Measurements from ENCODE around the gene NBEAL1. TPM values are rescaled to one million over a fixed set of nuclear protein-coding genes. Genes with fewer than 3 reads are reported as not detected.
A peak's percentile ranks its signal among the peaks of the same experiment; 100 is the strongest.

The NBEAL1 gene
- total RNA-seq, 1 experiment from 2014 or later, result 17.0 TPM

GRCh38 chr2:203122317-203122986, 107.8 kb downstream of the NBEAL1 start:
- ChIA-PET RAD21 (ENCODE audit: low non-redundant PET in 1 of 2, low total read pairs in 2 of 2, uncharacterized antibody in 2 of 2, unreplicated experiment in 2 of 2) (no interaction called here), CTCF (no interaction called here), POLR2A (no interaction called here)
- Histone ChIP-seq H3K4me3 (replicated peaks in 1 of 2; ENCODE audit: low read depth in 1 of 2, low read length in 2 of 2) (no peak overlapping the region), H3K36me3 (ENCODE audit: control insufficient read depth in 1 of 2, insufficient read depth in 2 of 2, low read length in 2 of 2) (no peaks in the 10 kb centered on the region), H3K9ac (ENCODE audit: low read length) (no peak overlapping the region), H3K79me2 (ENCODE audit: insufficient read depth, low read length) (no peaks in the 10 kb centered on the region), H3K27ac (ENCODE audit: low read depth, low read length) (no peak overlapping the region), H4K20me1 (ENCODE audit: insufficient read depth) (no peaks in the 10 kb centered on the region), H3K9me2 (ENCODE audit: insufficient read depth) (no peaks in the 10 kb centered on the region), H3K4me1 (ENCODE audit: control insufficient read depth in 1 of 2, insufficient read depth in 2 of 2, low read length in 2 of 2) (no peaks in the 10 kb centered on the region), H3K27me3 (ENCODE audit: insufficient read depth, low read length) (no peaks in the 10 kb centered on the region), H3K9me3 (ENCODE audit: control insufficient read depth in 1 of 2, insufficient read depth in 1 of 2, low read depth in 1 of 2, low read length in 2 of 2) (no peaks in the 10 kb centered on the region), H3K4me2 (ENCODE audit: low read length) (no peak overlapping the region), H2AFZ (ENCODE audit: low read depth, low read length, poor library complexity, severe bottlenecking) (no peak overlapping the region)
- ATAC-seq, result no peak
- BruUV-seq (replicated peaks), result no TSS peak
- intact Hi-C loops (cut with micrococcal nuclease), result loop anchor here (1.0 kb wide), 1 partner anchor 534 kb away; no protein-coding TSS in a partner anchor
- no peak for DNase-seq (ENCODE audit: low read depth, low spot score)
- TF ChIP-seq EZH2 (IDR thresholded peaks at IDR 0.05), result no peak
- peak; percentile 50 for TF ChIP-seq RAD21 (IDR thresholded peaks at IDR 0.05; ENCODE audit: low read depth)
- peak in 1 of 3 experiments; percentile 32; a peak in 2 of 6 replicates for TF ChIP-seq CTCF (IDR thresholded peaks at IDR 0.05 in 2 of 3, conservative IDR thresholded peaks at IDR 0.05 in 1 of 3; ENCODE audit: borderline replicate concordance in 1 of 3, insufficient read depth in 1 of 3, low read depth in 2 of 3, low read length in 2 of 3)

- no peak overlapping the region for H3K4me3 ChIP-seq (replicated peaks in 1 of 2; ENCODE audit: low read depth in 1 of 2, low read length in 2 of 2)
- no peaks in the 10 kb centered on the region for H3K4me1 ChIP-seq (ENCODE audit: control insufficient read depth in 1 of 2, insufficient read depth in 2 of 2, low read length in 2 of 2)
- H3K9me3 ChIP-seq (ENCODE audit: control insufficient read depth in 1 of 2, insufficient read depth in 1 of 2, low read depth in 1 of 2, low read length in 2 of 2), result no peaks in the 10 kb centered on the region
- no peak overlapping the region for H3K27ac ChIP-seq (ENCODE audit: low read depth, low read length)
- no TSS peak for BruUV-seq (replicated peaks)
- DNase-seq (ENCODE audit: low read depth, low spot score) (no peak), ATAC-seq (no peak)
- H3K36me3 ChIP-seq (ENCODE audit: control insufficient read depth in 1 of 2, insufficient read depth in 2 of 2, low read length in 2 of 2), result no peaks in the 10 kb centered on the region
- no peaks in the 10 kb centered on the region for H3K27me3 ChIP-seq (ENCODE audit: insufficient read depth, low read length)
- no peaks in the 10 kb centered on the region for H4K20me1 ChIP-seq (ENCODE audit: insufficient read depth)
- H3K4me2 ChIP-seq (ENCODE audit: low read length), result no peak overlapping the region
- H3K79me2 ChIP-seq (ENCODE audit: insufficient read depth, low read length), result no peaks in the 10 kb centered on the region
- RAD21 ChIA-PET (ENCODE audit: low non-redundant PET in 1 of 2, low total read pairs in 2 of 2, uncharacterized antibody in 2 of 2, unreplicated experiment in 2 of 2), result no interaction called here
- CTCF ChIA-PET, result no interaction called here
- no peak overlapping the region for H3K9ac ChIP-seq (ENCODE audit: low read length)
- POLR2A ChIA-PET, result no interaction called here
- intact Hi-C loops (cut with micrococcal nuclease), result no loop called here
- H2AFZ ChIP-seq (ENCODE audit: low read depth, low read length, poor library complexity, severe bottlenecking), result no peak overlapping the region
- H3K9me2 ChIP-seq (ENCODE audit: insufficient read depth), result no peaks in the 10 kb centered on the region
- TF ChIP-seq ZBTB33 (IDR thresholded peaks at IDR 0.05; ENCODE audit: extremely low read depth, insufficient replicate concordance, low read length) (no peak), REST (IDR thresholded peaks at IDR 0.05; ENCODE audit: low read depth) (no peak), POLR2A (IDR thresholded peaks at IDR 0.05; ENCODE audit: borderline replicate concordance, extremely low read depth, insufficient read depth, insufficient read length) (no peak), ZNF274 (IDR thresholded peaks at IDR 0.05; ENCODE audit: low read depth, low read length) (no peak), JUND (IDR thresholded peaks at IDR 0.05) (no peak), EZH2phosphoT487 (IDR thresholded peaks at IDR 0.05; ENCODE audit: borderline replicate concordance) (no peak), RAD21 (IDR thresholded peaks at IDR 0.05; ENCODE audit: low read depth) (no peak), FOSL1 (IDR thresholded peaks at IDR 0.05; ENCODE audit: low read depth) (no peak), SIN3A (IDR thresholded peaks at IDR 0.05; ENCODE audit: low read depth) (no peak), EGR1 (IDR thresholded peaks at IDR 0.05; ENCODE audit: low read depth) (no peak), POLR2AphosphoS5 (IDR thresholded peaks at IDR 0.05; ENCODE audit: low read depth, low read length) (no peak)
These were observed 112.3 kb downstream of the NBEAL1 start for GRCh38 chr2:203126996-203127395.

All from HCT116 (cell line).